ENCODE measurements around the gene SRSF3. TPM values are rescaled to one million over a fixed set of nuclear protein-coding genes. Genes with fewer than 3 reads are reported as not detected.
"Not testable (repeated sequence)": the region's sequence is repeated elsewhere in the genome, so short reads cannot be mapped to it uniquely, and the experiment has no call there.

Gene SRSF3
- polyA plus RNA-seq, 3 donors from 2014 or later, result 344 to 391 (median 379) TPM

DNA sequence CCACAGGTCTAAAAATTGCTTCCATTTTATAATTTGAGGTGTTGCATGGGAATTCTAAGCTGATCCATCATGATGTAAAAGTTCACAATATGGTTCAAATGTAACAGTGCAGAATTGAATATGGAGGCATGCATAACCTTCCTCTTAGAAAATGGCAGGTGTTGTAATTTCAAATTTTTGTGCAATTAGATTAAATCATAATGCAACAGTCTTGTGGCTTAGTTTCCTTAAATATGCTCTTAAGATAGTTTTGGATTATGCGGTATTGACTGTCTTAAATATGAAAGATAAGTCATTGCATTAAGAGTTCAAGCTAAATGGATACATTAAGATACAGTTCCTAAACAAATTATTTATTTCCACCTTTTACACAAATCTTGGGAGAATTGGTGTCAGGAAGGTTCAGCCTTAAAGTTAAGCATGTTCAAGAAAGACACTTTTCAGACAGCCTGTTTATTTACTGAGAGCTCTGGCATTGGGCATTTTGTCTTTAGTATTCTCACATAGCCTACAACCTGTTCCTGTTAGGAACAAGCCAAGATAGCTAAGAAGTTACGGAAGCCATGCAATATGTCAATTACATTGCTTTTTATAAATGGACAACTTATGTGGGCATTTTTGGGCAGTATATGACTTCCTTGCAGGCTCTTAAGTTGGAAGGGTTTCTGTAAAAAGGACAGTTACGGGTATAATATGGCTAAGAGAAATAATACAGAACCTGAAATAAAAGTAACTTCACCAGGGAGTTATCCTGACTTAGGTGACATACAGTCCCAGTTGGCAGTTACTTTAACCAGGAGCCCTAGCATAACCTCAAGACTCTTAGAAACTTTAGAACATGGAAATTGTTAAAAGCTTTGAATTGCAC, 9.3 kb downstream of the SRSF3 start:
- H3K9me3 Mint-ChIP-seq, result no peaks in the 10 kb centered on the region
- DNase-seq, result no peak
- peaks cover 4 to 24% (median 13%) of the 10 kb centered on the region in 3 donors for H3K27me3 Mint-ChIP-seq (ENCODE audit: low read depth in 3 of 3)
- H3K27ac Mint-ChIP-seq, result peak overlapping the region; percentile 11 to 80 (median 42)
- peaks cover 34 to 76% (median 62%) of the 10 kb centered on the region in 3 donors for H3K36me3 Mint-ChIP-seq
- H3K4me1 Mint-ChIP-seq, result peaks cover 83 to 90% of the 10 kb centered on the region in 2 donors
- peak overlapping the region in 1 of 5 donors; percentile 18 for H3K4me3 Mint-ChIP-seq

GRCh38 chr6:36604090-36605060, 10.2 kb downstream of the SRSF3 start:
- peak overlapping the region in 3 of 5 donors; percentile 36 to 38 (median 36) for H3K4me3 Mint-ChIP-seq
- DNase-seq, result no peak

DNA sequence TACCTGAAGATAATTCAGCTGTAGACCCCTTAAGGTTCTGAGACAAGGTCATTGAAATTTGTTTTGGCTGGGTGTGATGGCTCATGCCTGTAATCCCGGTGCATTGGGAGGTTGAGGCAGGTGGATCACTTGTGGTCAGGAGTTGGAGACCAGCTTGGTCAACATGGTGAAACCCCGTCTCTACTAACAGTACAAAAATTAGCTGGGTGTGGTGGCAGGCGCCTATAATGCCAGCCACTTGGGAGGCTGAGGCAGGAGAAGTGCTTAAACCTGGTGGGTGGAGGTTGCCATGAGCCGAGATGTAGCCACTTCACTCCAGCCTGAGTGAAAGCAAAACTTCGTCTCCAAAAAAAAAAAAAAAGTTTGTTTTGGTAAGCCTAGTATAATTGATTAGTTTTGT, 11.0 kb downstream of the SRSF3 start:
- H3K9me3 Mint-ChIP-seq, result no peaks in the 10 kb centered on the region
- H3K4me1 Mint-ChIP-seq, result peaks cover 79 to 90% of the 10 kb centered on the region in 2 donors
- peaks cover 26 to 60% (median 46%) of the 10 kb centered on the region in 3 donors for H3K36me3 Mint-ChIP-seq
- peak overlapping the region; percentile 58 to 80 (median 77) for H3K27ac Mint-ChIP-seq
- peak overlapping the region in 4 of 5 donors; percentile 15 to 36 (median 28) for H3K4me3 Mint-ChIP-seq
- H3K27me3 Mint-ChIP-seq (ENCODE audit: low read depth in 3 of 3), result peaks cover 2 to 29% (median 12%) of the 10 kb centered on the region in 3 donors
- no peak for DNase-seq

More at GRCh38 chr6:36604090-36605060, 10.2 kb downstream of the SRSF3 start:
- Mint-ChIP-seq H3K27me3 (ENCODE audit: low read depth in 3 of 3) (peaks cover 4 to 24% (median 13%) of the 10 kb centered on the region in 3 donors), H3K4me1 (peaks cover 80 to 90% of the 10 kb centered on the region in 2 donors), H3K36me3 (peaks cover 25 to 68% (median 54%) of the 10 kb centered on the region in 3 donors), H3K9me3 (no peaks in the 10 kb centered on the region), H3K27ac (peak overlapping the region; percentile 58 to 80 (median 77))

DNA sequence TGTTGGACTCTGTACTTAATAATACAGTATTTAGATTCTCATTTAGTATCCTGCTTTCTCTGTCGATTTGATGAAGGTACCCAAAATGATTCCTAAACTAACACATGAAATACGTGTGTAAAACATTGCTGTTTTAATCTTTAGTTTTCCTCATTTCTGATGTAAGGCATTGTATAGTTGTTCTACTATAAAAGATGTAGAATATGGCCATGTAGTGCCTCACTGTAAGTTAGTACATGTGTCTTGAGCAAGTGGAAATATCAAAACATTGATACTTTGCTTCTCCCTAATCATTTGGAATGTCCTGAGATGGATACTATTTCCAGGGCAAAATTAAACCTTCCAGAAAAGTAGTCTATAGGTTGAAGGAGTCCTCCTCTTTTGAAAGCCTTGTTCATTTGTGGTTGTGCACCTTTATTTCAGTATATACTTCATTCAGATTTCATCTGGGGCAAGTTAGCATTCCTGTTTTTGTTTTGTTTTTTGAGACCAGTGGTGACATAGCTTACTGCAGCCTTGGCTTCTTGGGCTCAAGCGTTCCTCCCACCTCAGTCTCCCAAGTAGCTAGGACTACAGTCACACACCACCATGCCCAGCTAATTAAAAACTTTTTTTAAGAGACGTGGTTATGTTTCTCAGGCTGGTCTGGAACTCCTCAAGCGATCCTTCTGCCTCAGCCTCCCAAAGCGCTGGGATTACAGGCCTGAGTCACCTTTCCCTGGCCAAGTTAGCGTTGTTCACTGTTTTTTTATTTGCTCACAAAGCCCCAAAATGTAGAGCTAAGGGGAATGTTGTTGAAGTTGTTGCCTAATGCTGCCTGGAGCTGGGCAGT, 11.6 kb downstream of the SRSF3 start:
- Mint-ChIP-seq H3K4me1 (peaks cover 76 to 90% of the 10 kb centered on the region in 2 donors), H3K4me3 (peak overlapping the region in 2 of 5 donors; percentile 15 to 21)
- no peak for DNase-seq

DNA sequence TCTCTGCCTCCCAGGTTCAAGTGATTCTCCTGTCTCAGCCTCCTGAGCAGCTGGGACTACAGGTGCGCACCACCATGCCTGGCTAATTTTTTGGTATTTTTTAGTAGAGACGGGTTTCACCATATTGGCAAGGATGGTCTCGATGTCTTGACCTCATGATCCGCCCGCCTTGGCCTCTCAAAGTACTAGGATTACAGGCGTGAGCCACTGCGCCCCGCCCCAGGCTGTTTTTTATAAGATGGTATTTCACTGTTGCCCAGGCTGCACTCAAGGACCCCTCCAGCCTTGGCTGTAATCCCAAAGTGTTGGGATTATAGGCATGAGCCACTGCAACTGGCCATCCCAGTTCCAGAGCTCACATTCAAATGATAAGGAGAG, 13.1 kb downstream of the SRSF3 start:
- peak overlapping the region in 5 of 6 donors; percentile 23 to 89 (median 79) for H3K27ac Mint-ChIP-seq
- peaks cover 4 to 31% (median 12%) of the 10 kb centered on the region in 3 donors for H3K27me3 Mint-ChIP-seq (ENCODE audit: low read depth in 3 of 3)
- not testable (repeated sequence) for DNase-seq, H3K9me3 Mint-ChIP-seq, H3K4me3 Mint-ChIP-seq
- peaks cover 67 to 80% of the 10 kb centered on the region in 2 donors for H3K4me1 Mint-ChIP-seq
- H3K36me3 Mint-ChIP-seq, result peaks cover 12 to 47% (median 36%) of the 10 kb centered on the region in 3 donors

More for the DNA sequence above, 11.6 kb downstream of the SRSF3 start:
- Mint-ChIP-seq H3K36me3 (peaks cover 21 to 57% (median 42%) of the 10 kb centered on the region in 3 donors), H3K9me3 (no peaks in the 10 kb centered on the region), H3K27ac (peak overlapping the region; percentile 47 to 87 (median 77)), H3K27me3 (ENCODE audit: low read depth in 3 of 3) (peaks cover 2 to 29% (median 12%) of the 10 kb centered on the region in 3 donors)

DNA sequence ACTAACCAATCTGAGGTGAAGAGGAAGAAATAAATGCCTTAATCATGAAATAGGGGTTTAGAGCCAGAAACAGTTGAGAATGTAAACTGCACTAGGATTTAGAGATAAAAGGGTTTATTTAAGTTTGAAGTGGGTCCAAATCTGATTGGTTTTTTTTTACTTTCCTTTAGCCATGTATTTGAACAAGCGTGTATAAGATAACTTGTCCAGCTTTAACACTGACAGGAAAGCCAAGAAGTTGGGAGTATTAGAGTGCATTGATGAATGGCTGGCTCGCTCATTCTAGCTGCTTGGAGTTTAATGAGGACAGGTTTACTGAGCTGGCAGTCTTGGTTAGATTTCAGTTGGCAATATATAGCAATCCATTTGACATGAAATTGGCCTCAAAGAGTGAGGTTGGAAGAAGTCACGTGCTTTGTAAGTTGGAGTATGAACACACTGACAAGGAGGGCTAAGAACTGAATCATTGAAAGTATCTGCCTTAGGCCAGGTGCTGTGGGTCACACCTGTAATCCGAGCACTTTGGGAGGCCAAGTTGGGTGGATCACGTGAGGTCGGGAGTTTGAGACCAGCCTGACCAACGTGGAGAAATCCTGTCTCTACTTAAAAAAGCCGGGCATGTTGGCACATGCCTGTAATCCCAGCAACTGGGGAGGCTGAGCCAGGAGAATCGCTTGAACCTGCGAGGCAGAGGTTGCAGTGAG, 13.7 kb downstream of the SRSF3 start:
- peak overlapping the region; percentile 23 to 89 (median 75) for H3K27ac Mint-ChIP-seq
- DNase-seq, result no peak
- H3K4me3 Mint-ChIP-seq, result peak overlapping the region in 1 of 5 donors; percentile 39
- H3K36me3 Mint-ChIP-seq, result peaks cover 12 to 46% (median 34%) of the 10 kb centered on the region in 3 donors
- peaks cover 4 to 31% (median 12%) of the 10 kb centered on the region in 3 donors for H3K27me3 Mint-ChIP-seq (ENCODE audit: low read depth in 3 of 3)
- no peaks in the 10 kb centered on the region for H3K9me3 Mint-ChIP-seq
- H3K4me1 Mint-ChIP-seq, result peaks cover 63 to 75% of the 10 kb centered on the region in 2 donors

- H3K27me3 Mint-ChIP-seq (ENCODE audit: low read depth in 3 of 3), result peaks cover 4 to 29% (median 12%) of the 10 kb centered on the region in 3 donors
- H3K9me3 Mint-ChIP-seq, result no peaks in the 10 kb centered on the region
- H3K27ac Mint-ChIP-seq, result peak overlapping the region; percentile 6 to 89 (median 81)
- H3K4me3 Mint-ChIP-seq, result no peak overlapping the region
- peaks cover 52 to 71% of the 10 kb centered on the region in 2 donors for H3K4me1 Mint-ChIP-seq
- no peak for DNase-seq
- H3K36me3 Mint-ChIP-seq, result peaks cover 12 to 40% (median 38%) of the 10 kb centered on the region in 3 donors
Observed at GRCh38 chr6:36608788-36609563, 14.8 kb downstream of the SRSF3 start.

DNA sequence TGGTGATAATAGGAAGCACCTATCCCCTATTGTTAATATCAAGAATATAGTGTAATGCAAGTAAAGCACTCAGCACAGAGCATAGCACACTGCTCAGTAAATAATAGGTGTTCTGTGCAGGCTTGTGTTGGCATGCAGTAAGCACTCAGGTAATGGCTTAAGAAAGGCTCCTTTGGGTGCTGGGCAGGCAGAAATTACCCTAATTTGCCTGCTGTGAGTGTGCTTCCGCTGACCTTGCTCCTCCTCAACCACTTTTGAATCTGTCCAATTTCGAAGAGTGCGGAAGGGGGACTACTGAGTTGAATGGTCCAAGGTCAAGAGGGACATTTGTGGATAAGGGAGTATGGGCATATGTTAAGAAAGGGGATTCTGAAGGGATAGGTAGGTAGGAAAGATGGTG, 15.4 kb downstream of the SRSF3 start:
- DNase-seq, result no peak
- Mint-ChIP-seq H3K4me3 (no peak overlapping the region), H3K9me3 (no peaks in the 10 kb centered on the region), H3K36me3 (peaks cover 12 to 34% (median 32%) of the 10 kb centered on the region in 3 donors), H3K4me1 (peaks cover 46 to 65% of the 10 kb centered on the region in 2 donors), H3K27me3 (ENCODE audit: low read depth in 3 of 3) (peaks cover 4 to 25% (median 12%) of the 10 kb centered on the region in 3 donors), H3K27ac (peak overlapping the region in 5 of 6 donors; percentile 31 to 89 (median 83))

DNA sequence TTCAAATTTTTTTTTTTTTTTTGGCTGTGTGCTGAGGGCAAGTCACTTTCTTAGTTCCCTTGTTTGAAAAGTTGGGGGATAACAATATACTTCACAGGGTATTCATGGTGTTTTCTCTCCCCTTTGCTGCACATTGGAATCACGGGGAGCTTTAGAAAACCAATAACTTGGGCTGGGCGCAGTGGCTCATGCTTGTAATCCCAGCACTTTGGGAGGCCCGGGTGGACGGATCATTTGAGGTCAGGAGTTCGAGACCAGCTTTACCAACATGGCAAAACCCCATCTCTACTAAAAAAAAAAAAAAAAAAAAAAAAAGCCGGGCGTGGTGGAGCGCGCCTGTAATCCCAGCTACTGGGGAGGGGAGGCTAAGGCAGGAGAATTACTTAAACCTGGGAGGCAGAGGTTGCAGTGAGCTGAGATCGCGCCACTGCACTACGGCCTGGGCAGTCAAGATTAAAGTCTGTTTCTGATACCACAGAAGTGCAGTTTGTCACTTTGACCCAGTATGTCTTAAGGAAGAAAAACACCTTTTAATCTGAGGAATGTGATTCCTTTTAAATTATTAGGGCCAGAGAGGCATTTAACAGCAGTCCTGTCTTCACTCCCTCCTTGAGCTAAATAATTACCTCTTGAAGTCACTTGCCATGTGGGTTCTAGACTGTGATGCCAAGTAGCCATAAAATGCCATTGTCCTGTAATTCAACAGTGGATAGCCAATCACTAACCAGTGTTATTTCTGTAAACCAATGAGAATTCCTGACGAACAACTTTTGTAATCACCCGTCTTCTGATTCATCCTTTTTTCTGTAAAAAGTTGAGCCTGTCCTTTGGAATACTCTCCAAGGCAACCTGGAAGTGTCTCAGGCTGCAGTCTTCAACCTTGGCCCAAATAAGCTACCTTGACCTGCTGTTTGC, 16.1 kb downstream of the SRSF3 start:
- peaks cover 4 to 19% (median 7%) of the 10 kb centered on the region in 3 donors for H3K27me3 Mint-ChIP-seq (ENCODE audit: low read depth in 3 of 3)
- peak overlapping the region; percentile 44 to 89 (median 84) for H3K27ac Mint-ChIP-seq
- peaks cover 44 to 62% of the 10 kb centered on the region in 2 donors for H3K4me1 Mint-ChIP-seq
- DNase-seq, result no peak
- peak overlapping the region in 1 of 5 donors; percentile 3 for H3K4me3 Mint-ChIP-seq
- H3K36me3 Mint-ChIP-seq, result peaks cover 12 to 30% (median 28%) of the 10 kb centered on the region in 3 donors
- no peaks in the 10 kb centered on the region for H3K9me3 Mint-ChIP-seq

DNA sequence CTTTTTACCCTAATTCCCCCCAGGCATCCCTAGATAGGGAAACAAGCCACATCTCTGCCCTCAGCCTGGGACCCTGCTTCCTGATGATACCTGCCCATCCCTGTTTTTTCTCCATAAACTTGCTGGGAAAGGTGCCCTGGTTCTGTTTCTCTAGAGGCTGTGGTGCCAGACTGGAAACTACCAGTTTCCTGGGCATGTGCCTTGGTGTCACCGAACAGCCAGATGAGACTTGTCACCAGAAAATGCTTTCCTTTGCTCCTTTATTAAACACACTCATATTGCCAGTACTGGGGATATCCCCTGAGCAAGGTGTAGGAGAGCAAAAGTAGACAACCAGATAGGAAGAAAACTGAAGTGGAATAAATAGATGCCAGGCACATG, 16.8 kb downstream of the SRSF3 start:
- peaks cover 40 to 59% of the 10 kb centered on the region in 2 donors for H3K4me1 Mint-ChIP-seq
- peak overlapping the region in 1 of 5 donors; percentile 3 for H3K4me3 Mint-ChIP-seq
- H3K9me3 Mint-ChIP-seq, result no peaks in the 10 kb centered on the region
- H3K36me3 Mint-ChIP-seq, result peaks cover 6 to 24% (median 21%) of the 10 kb centered on the region in 3 donors
- peak overlapping the region; percentile 44 to 87 (median 76) for H3K27ac Mint-ChIP-seq
- no peak for DNase-seq
- peaks cover 4 to 16% (median 7%) of the 10 kb centered on the region in 3 donors for H3K27me3 Mint-ChIP-seq (ENCODE audit: low read depth in 3 of 3)

All from immature natural killer cell (primary cell).